GM12878 (cell line): ENCODE measurements around the gene TH. TPM values are rescaled to one million over a fixed set of nuclear protein-coding genes. Genes with fewer than 3 reads are reported as not detected.
"Not testable (repeated sequence)": the region's sequence is repeated elsewhere in the genome, so short reads cannot be mapped to it uniquely, and the experiment has no call there.

Source experiments
- ATAC-seq: fragments of 200-7000 bp; cut with Tn5 transposase; 3 replicates; pipeline ENCODE4 v1.9.1; 2020; ENCODE audit warnings: mild to moderate bottlenecking, moderate library complexity
- BruUV-seq: library from RNA; stranded (reverse); fragments of 400-500 nt; replicated peaks from 2 replicates; lab custom pipeline; 2021; lab: Mats Ljungman, UMichigan
- CTCF ChIA-PET: fragments of 300-600 bp; sonication (Branson Sonifier 250); formaldehyde crosslinking; extraction: SDS; loops from one replicate; lab custom pipeline; 2021; ENCODE audit warnings: inconsistent platforms; lab: Yijun Ruan, JAX
- POLR2A ChIA-PET: fragments of 350-600 bp; formaldehyde crosslinking; extraction: SDS; loops from one replicate; lab custom pipeline; 2021; ENCODE audit warnings: inconsistent platforms; lab: Charles Lee
- RAD21 ChIA-PET: fragments of 300-600 bp; sonication (Branson Sonifier 250); formaldehyde crosslinking; loops from one replicate; lab custom pipeline; 2023; ENCODE audit warnings: antibody characterized with exemption; ENCODE audit not compliant: unreplicated experiment; lab: Charles Lee
- SMC1A ChIA-PET: fragments of 300-600 bp; sonication (Branson Sonifier 250); formaldehyde crosslinking; loops from one replicate; lab custom pipeline; 2023; ENCODE audit not compliant: unreplicated experiment, uncharacterized antibody; lab: Charles Lee
- DNase-seq: peaks from one replicate; pipeline ENCODE4 v3.0.0-alpha.2; 2011; ENCODE audit warnings: low read depth, low spot score
- FAIRE-seq: peaks from 3 replicates; lab custom pipeline; 2011; peaks lifted over from hg19 to GRCh38; lab: Jason Lieb, UNC
- H2AFZ ChIP-seq: 2 replicates; pipeline ENCODE4 v1.6.0; 2011; ENCODE audit warnings: low read depth, low read length, control low read depth; ENCODE audit not compliant: control insufficient read depth
- H3K27ac ChIP-seq: 2 replicates; pipeline ENCODE4 v1.5.1; 2011; ENCODE audit warnings: control low read depth; ENCODE audit not compliant: control insufficient read depth, insufficient read depth
- H3K27me3 ChIP-seq, 2 experiments: replicated peaks in 1 of 2; 2 replicates each; pipeline versions ENCODE4 v1.6.0 to v1.6.1; 2011; ENCODE audit warnings: low read length in 1 of 2; ENCODE audit not compliant: control insufficient read depth in 2 of 2, insufficient read depth in 2 of 2
- H3K36me3 ChIP-seq, 2 experiments: 2 replicates each; pipeline ENCODE4 v1.5.1; 2011; ENCODE audit warnings: low read length in 1 of 2; ENCODE audit not compliant: control insufficient read depth in 2 of 2, insufficient read depth in 2 of 2
- H3K4me1 ChIP-seq: 2 replicates; pipeline ENCODE4 v1.6.1; 2011; ENCODE audit warnings: mild to moderate bottlenecking, low read length, moderate library complexity, mixed read lengths; ENCODE audit not compliant: control insufficient read depth, insufficient read depth
- H3K4me2 ChIP-seq: 2 replicates; pipeline ENCODE4 v1.6.0; 2011; ENCODE audit warnings: control low read depth; ENCODE audit not compliant: control insufficient read depth, insufficient read depth
- H3K4me3 ChIP-seq: fragments of 200-600 bp; sonication (generic); 2 replicates; pipeline ENCODE4 v1.5.1; 2016
- H3K79me2 ChIP-seq: 2 replicates; pipeline ENCODE4 v1.6.0; 2011; ENCODE audit warnings: low read length; ENCODE audit not compliant: control insufficient read depth, insufficient read depth
- H3K9ac ChIP-seq: 2 replicates; pipeline ENCODE4 v1.8.0; 2011; ENCODE audit warnings: low read length, control low read depth, mixed read lengths; ENCODE audit not compliant: control insufficient read depth, insufficient read depth
- H3K9me3 ChIP-seq: replicated peaks from 3 replicates; pipeline ENCODE4 v1.5.1; 2011; ENCODE audit warnings: mild to moderate bottlenecking, low read length; ENCODE audit not compliant: control insufficient read depth, insufficient read depth
- H4K20me1 ChIP-seq: 2 replicates; pipeline ENCODE4 v1.6.0; 2011; ENCODE audit not compliant: control insufficient read depth, insufficient read depth
- IKZF2 ChIP-seq, 2 experiments: fragments of 450-650 bp; IDR thresholded peaks; 2 replicates each; pipeline ENCODE4 v1.6.1; 2017; ENCODE audit warnings: mild to moderate bottlenecking in 2 of 2, moderate library complexity in 2 of 2
- RBBP5 ChIP-seq: fragments of 200-600 bp; sonication (generic); conservative IDR thresholded peaks from 2 replicates; pipeline ENCODE4 v1.6.1; 2016
- SMC3 ChIP-seq: IDR thresholded peaks from 2 replicates; pipeline ENCODE4 v1.6.1; 2011; ENCODE audit warnings: low read length, improper control_type of control experiment, borderline replicate concordance
- WGBS: methylation state at CpG from one replicate; pipeline ENCODE4 v1.1.6; 2016; ENCODE audit warnings: low lambda C conversion rate; ENCODE audit not compliant: insufficient replicate concordance, insufficient coverage; ENCODE audit errors: missing lambda C conversion rate; 5-methylcytosine and 5-hydroxymethylcytosine counted together
- in situ Hi-C: fragments of 300-500 bp; cut with MboI; formaldehyde crosslinking; loops from 9 replicates; pipeline ENCODE4 v1.14.3; 2018; ENCODE audit warnings: mixed read lengths
- intact Hi-C: fragments of 100-400 bp; cut with micrococcal nuclease; formaldehyde crosslinking; loops from one replicate; pipeline ENCODE4 v1.14.2; 2022; ENCODE audit not compliant: unreplicated experiment
- polyA plus RNA-seq, 11 experiments: library from polyadenylated mRNA; depleted of rRNA in 4 of 11; unstranded in 6 of 11; stranded (reverse) in 5 of 11; fragments of >200 nt; fragmentation: Nextera tagmentation in 4 of 11; fragmentation: Illumina TruSeq in 1 of 11; extraction: Ambion mirVana in 4 of 11; extraction: Trizol in 1 of 11; gene quantifications; 1 replicate in 1 of 11; 2 replicates in 10 of 11; pipeline versions ENCODE4 v1.2.1 to v1.2.3, GENCODE V29; 2011 to 2016; ENCODE audit warnings: inconsistent platforms in 2 of 11, missing spikeins in 2 of 11, low read depth in 1 of 11
- total RNA-seq, 4 experiments: library from RNA; depleted of rRNA in 3 of 4; stranded (reverse); fragments of >200 nt in 3 of 4; fragmentation: Illumina TruSeq in 1 of 4; extraction: Trizol in 1 of 4; gene quantifications; 2 replicates each; pipeline versions ENCODE4 v1.2.1 to v1.2.3, GENCODE V29; 2013 to 2021
- TF ChIP-seq, protein P1 (sequence below), 3 experiments: IDR thresholded peaks in 2 of 3; conservative IDR thresholded peaks in 1 of 3; 2 replicates each; pipeline ENCODE4 v1.5.1; 2011; ENCODE audit warnings: low read depth in 3 of 3, low read length in 3 of 3, mild to moderate bottlenecking in 3 of 3, control low read depth in 2 of 3, moderate library complexity in 2 of 3, inconsistent platforms in 1 of 3, mixed read lengths in 1 of 3; ENCODE audit not compliant: control insufficient read depth in 2 of 3, insufficient read depth in 1 of 3; ENCODE audit errors: extremely low read depth in 1 of 3

TH gene
- total and polyA plus RNA-seq, 10 of the 15 experiments (the other 5 are each of a cell fraction or from before 2014, with no cell fraction given) = not detected

DNA sequence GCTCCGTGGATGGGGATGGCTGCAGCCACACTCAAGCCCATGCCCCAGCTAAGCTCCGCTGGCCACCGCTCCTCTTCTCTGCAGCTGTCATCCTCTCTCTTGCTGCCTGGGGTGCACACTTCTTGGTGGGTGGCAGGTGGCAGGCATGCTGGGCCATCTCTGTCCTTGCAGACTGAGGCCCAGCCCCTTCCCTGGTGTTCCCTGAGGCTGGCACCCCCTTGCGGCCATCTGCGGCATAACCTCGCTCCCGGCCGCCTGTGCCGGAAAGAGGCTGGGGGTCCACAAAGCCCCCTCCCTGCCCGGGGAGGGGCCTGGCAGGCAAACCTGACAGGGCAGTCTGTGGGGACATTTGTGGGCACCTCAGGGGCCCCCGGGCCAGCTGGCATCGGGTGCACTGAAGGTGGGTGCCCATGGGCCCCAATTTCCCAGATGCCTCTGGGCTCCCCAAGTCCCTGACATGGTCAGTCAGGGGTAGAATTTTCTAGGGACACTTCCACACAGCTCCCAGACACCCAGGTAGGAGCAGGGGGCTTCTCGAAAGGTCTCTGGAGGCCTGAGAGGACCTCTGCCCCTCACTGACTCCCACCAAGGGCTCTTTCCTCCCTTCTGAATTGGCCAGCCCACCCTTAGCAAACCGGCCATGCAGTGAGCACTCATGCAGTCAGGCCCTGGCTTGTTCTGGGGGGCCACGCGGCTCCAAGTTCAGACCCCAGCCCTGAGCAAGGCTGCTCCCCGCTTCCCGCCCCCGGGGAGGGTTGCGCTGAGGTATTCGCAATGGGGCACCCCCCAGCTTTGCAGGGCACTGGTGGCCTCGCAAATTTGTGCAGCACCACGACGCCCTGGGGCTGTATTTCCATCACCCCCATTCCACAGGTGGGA lies 23.5 kb upstream of the TH start:
- no peak overlapping the region for H2AFZ ChIP-seq
- no peaks in the 10 kb centered on the region for H3K36me3 ChIP-seq
- no peak overlapping the region for H3K4me2 ChIP-seq
- RAD21 ChIA-PET = interaction anchor here (1.0 kb wide), 1 partner anchor 158 kb away, joined by 3 read pairs; no protein-coding TSS in a partner anchor
- no TSS peak for BruUV-seq
- FAIRE-seq = no peak
- SMC1A ChIA-PET = no interaction called here
- POLR2A ChIA-PET = no interaction called here
- no peak for DNase-seq
- no peaks in the 10 kb centered on the region for H3K9me3 ChIP-seq
- H4K20me1 ChIP-seq = no peaks in the 10 kb centered on the region
- intact Hi-C loops (loop anchor here (5.0 to 10.0 kb wide), 2 partner anchors 102 to 340 kb away; no protein-coding TSS in a partner anchor), in situ Hi-C loops (no loop called here)
- CTCF ChIA-PET = interaction anchor here (0.6 to 2.1 kb wide), 5 partner anchors 33 to 762 kb away, joined by 3 to 8 read pairs (median 3); no protein-coding TSS in a partner anchor
- no peak overlapping the region for H3K27ac ChIP-seq
- peak; percentile 67 for ATAC-seq
- WGBS = 23% methylated on average over 24 of the region's 24 CpGs
- TF ChIP-seq RBBP5 = no peak
- TF ChIP-seq, protein P1, sequence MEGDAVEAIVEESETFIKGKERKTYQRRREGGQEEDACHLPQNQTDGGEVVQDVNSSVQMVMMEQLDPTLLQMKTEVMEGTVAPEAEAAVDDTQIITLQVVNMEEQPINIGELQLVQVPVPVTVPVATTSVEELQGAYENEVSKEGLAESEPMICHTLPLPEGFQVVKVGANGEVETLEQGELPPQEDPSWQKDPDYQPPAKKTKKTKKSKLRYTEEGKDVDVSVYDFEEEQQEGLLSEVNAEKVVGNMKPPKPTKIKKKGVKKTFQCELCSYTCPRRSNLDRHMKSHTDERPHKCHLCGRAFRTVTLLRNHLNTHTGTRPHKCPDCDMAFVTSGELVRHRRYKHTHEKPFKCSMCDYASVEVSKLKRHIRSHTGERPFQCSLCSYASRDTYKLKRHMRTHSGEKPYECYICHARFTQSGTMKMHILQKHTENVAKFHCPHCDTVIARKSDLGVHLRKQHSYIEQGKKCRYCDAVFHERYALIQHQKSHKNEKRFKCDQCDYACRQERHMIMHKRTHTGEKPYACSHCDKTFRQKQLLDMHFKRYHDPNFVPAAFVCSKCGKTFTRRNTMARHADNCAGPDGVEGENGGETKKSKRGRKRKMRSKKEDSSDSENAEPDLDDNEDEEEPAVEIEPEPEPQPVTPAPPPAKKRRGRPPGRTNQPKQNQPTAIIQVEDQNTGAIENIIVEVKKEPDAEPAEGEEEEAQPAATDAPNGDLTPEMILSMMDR (IDR thresholded peaks at IDR 0.05 in 2 of 3, conservative IDR thresholded peaks at IDR 0.05 in 1 of 3; ENCODE audit: control insufficient read depth in 2 of 3, extremely low read depth in 1 of 3, insufficient read depth in 1 of 3, low read depth in 3 of 3, low read length in 3 of 3) = peak; percentile 52 to 89 (median 86)
- no peak for TF ChIP-seq IKZF2 (IDR thresholded peaks at IDR 0.05)
- peak; percentile 17; the same call in 1 of the 2 replicates for TF ChIP-seq SMC3
- no peak overlapping the region for H3K4me3 ChIP-seq
- no peaks in the 10 kb centered on the region for H3K4me1 ChIP-seq
- no peaks in the 10 kb centered on the region; a peak in 1 of 4 replicates for H3K27me3 ChIP-seq
- H3K79me2 ChIP-seq = no peaks in the 10 kb centered on the region
- no peak overlapping the region for H3K9ac ChIP-seq

DNA sequence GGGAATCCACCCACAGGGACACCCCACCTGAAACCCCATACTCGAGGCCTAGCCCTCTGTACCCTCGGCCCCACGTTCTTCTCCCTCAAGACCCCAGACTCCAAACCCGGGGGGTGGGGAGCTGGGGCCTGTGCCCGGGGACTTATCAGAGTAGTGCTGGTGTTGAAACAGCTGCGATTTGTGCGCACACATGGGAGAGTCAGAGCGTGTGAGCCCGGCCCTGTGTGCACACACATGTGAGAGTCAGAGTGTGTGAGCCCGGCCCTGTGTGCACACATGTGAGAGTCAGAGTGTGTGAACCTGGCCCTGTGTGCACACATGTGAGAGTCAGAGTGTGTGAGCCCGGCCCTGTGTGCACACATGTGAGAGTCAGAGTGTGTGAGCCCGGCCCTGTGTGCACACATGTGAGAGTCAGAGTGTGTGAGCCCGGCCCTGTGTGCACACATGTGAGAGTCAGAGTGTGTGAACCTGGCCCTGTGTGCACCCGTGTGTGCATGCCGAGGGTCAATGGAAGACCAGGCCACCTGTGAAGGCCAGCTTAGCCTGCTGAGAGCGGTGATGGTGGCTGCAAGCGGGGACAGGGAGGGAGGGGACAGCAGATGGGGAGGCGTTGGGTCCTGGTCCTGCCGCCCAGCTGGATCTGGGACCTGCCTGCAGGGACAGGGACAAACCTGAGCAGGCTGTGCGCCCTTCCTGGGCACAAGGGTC lies 22.4 kb upstream of the TH start:
- in situ Hi-C loops, H3K4me3 ChIP-seq, H3K4me2 ChIP-seq, DNase-seq, ATAC-seq, H3K27ac ChIP-seq, POLR2A ChIA-PET, H3K79me2 ChIP-seq, H3K9me3 ChIP-seq, H3K9ac ChIP-seq, BruUV-seq, H4K20me1 ChIP-seq, SMC1A ChIA-PET, H3K27me3 ChIP-seq, H3K36me3 ChIP-seq, FAIRE-seq, H3K4me1 ChIP-seq, H2AFZ ChIP-seq: not testable (repeated sequence)
- RAD21 ChIA-PET = interaction anchor here (1.0 kb wide), 1 partner anchor 156 kb away, joined by 3 read pairs; no protein-coding TSS in a partner anchor
- CTCF ChIA-PET = interaction anchor here (0.6 to 2.1 kb wide), 4 partner anchors 35 to 763 kb away, joined by 3 to 8 read pairs (median 4); no protein-coding TSS in a partner anchor
- WGBS = 27% methylated on average over 15 of the region's 20 CpGs
- intact Hi-C loops = loop anchor here (10.0 kb wide), 1 partner anchor 341 kb away; no protein-coding TSS in a partner anchor
